Nasal cavity respiratory epithelium epithelial cell of viscerocranial mucosa (primary cell): ENCODE data around the gene ECHS1. TPM values are rescaled to one million over a fixed set of nuclear protein-coding genes. Genes with fewer than 3 reads are reported as not detected.

ENCODE experiments used
- total RNA-seq: library from RNA; depleted of rRNA; stranded (reverse); fragments of >200 nt; gene quantifications from 2 replicates; pipeline ENCODE4 v1.2.3, GENCODE V29; 2014

Gene ECHS1
- total RNA-seq = 45.8 and 52.6 TPM in 2 replicates

GRCh38 chr10:133373174-133374090, at the start of gene ECHS1:
Gene ECHS1 (minus strand): TSS chr10:133373354. CDS start chr10:133373333, 21 bp downstream.

GRCh38 chr10:133394064-133394663, 21.0 kb upstream of the ECHS1 start, which contains the start of gene MTG1:
Gene MTG1 (plus strand): TSS chr10:133394157. CDS start chr10:133394221, 64 bp downstream.

GRCh38 chr10:133379152-133379800, 6.1 kb upstream of the ECHS1 start, which contains the start of gene PAOX:
Gene PAOX (plus strand): TSS chr10:133379262. CDS start chr10:133379317, 55 bp downstream.

GRCh38 chr10:133357285-133358161, 15.6 kb downstream of the ECHS1 start, which contains the start of gene FUOM:
Gene FUOM (minus strand): TSS chr10:133358019. CDS start chr10:133358007, 12 bp downstream.

GRCh38 chr10:133336577-133337369, 36.4 kb downstream of the ECHS1 start, which contains the start of gene CALY:
Gene CALY (minus strand): TSS chr10:133336896. CDS start chr10:133328989, 7,907 bp downstream.

Other genes with a start within 250 kb of the ECHS1 start
- gene KNDC1, start 213.1 kb downstream of the ECHS1 start, total RNA-seq = under 0.01 and 0.07 TPM in 2 replicates
- not detected in 2 replicates for gene UTF1, start 143.1 kb downstream of the ECHS1 start, total RNA-seq
- not detected in 2 replicates for gene VENTX, start 135.5 kb downstream of the ECHS1 start, total RNA-seq
- gene ADAM8, start 96.5 kb downstream of the ECHS1 start, total RNA-seq = 26.5 and 147 TPM in 2 replicates
- gene TUBGCP2, start 64.5 kb downstream of the ECHS1 start, total RNA-seq = 35.2 and 55.2 TPM in 2 replicates
- 11.3 and 11.9 TPM in 2 replicates for gene ZNF511, start 64.4 kb downstream of the ECHS1 start, total RNA-seq
- not detected in 2 replicates for gene CALY, start 36.5 kb downstream of the ECHS1 start, total RNA-seq
- not detected in 2 replicates for gene PRAP1, start 26.0 kb downstream of the ECHS1 start, total RNA-seq
- gene FUOM, start 15.3 kb downstream of the ECHS1 start, total RNA-seq = 2.8 and 11.3 TPM in 2 replicates
- gene PAOX, start 5.9 kb upstream of the ECHS1 start, total RNA-seq = 3.9 and 6.8 TPM in 2 replicates
- 16.7 and 29.1 TPM in 2 replicates for gene MTG1, start 20.8 kb upstream of the ECHS1 start, total RNA-seq
- not detected in 2 replicates for gene SPRN, start 51.3 kb upstream of the ECHS1 start, total RNA-seq
- gene SCART1, start 80.6 kb upstream of the ECHS1 start, total RNA-seq = 0.34 and 0.64 TPM in 2 replicates
- gene CYP2E1, start 154.0 kb upstream of the ECHS1 start, total RNA-seq = 0.93 and 1.7 TPM in 2 replicates
- gene SYCE1, start 192.2 kb upstream of the ECHS1 start, total RNA-seq = not detected in 2 replicates